HepG2 (cell line): ENCODE results near the gene ADARB2. TPM values are rescaled to one million over a fixed set of nuclear protein-coding genes. Genes with fewer than 3 reads are reported as not detected.

Experiments
- ATAC-seq: fragments of 200-7000 bp; cut with Tn5 transposase; 3 replicates; pipeline ENCODE4 v1.9.1; 2020; ENCODE audit warnings: mild to moderate bottlenecking, moderate library complexity
- BruUV-seq: library from RNA; stranded (reverse); fragments of 400-500 nt; replicated peaks from 2 replicates; lab custom pipeline; 2021; lab: Mats Ljungman, UMichigan
- CTCF ChIA-PET: fragments of 300-600 bp; formaldehyde crosslinking; extraction: SDS; loops from one replicate; lab custom pipeline; 2021; ENCODE audit warnings: low total read pairs, inconsistent platforms, low intra/inter-chr PET ratio; lab: Yijun Ruan, JAX
- POLR2A ChIA-PET: fragments of 350-600 bp; sonication (Branson Sonifier 250); formaldehyde crosslinking; loops from one replicate; lab custom pipeline; 2020; ENCODE audit warnings: antibody characterized with exemption, inconsistent platforms; lab: Yijun Ruan, JAX
- DNase-seq: peaks from one replicate; pipeline ENCODE4 v3.0.0-alpha.2; 2015; ENCODE audit warnings: low spot score
- FAIRE-seq: peaks from 3 replicates; lab custom pipeline; 2011; peaks lifted over from hg19 to GRCh38; lab: Jason Lieb, UNC
- H2AFZ ChIP-seq: one replicate; pipeline ENCODE4 v1.6.1; 2011; ENCODE audit warnings: low read length, inconsistent platforms
- H3K27ac ChIP-seq: fragments of 300-600 bp; 3 replicates; pipeline ENCODE4 v1.8.0; 2011; ENCODE audit warnings: mixed run types, mild to moderate bottlenecking, mixed read lengths, low read length, inconsistent platforms; ENCODE audit not compliant: insufficient read depth; ENCODE audit errors: extremely low read length
- H3K27me3 ChIP-seq, 2 experiments: fragments of 200-600 bp in 1 of 2; 2 replicates in 1 of 2; 3 replicates in 1 of 2; pipeline versions ENCODE4 v1.6.0 to v1.8.0; 2011; ENCODE audit warnings: low read length in 2 of 2, mild to moderate bottlenecking in 2 of 2, moderate library complexity in 2 of 2, inconsistent platforms in 1 of 2; ENCODE audit not compliant: insufficient read depth in 2 of 2, control insufficient read depth in 1 of 2
- H3K36me3 ChIP-seq, 2 experiments: fragments of 200-600 bp in 1 of 2; replicated peaks in 1 of 2; 2 replicates in 1 of 2; 3 replicates in 1 of 2; pipeline versions ENCODE4 v1.5.1 to v1.8.0; 2011; ENCODE audit warnings: low read length in 2 of 2, inconsistent platforms in 1 of 2; ENCODE audit not compliant: insufficient read depth in 2 of 2, control insufficient read depth in 1 of 2
- H3K4me1 ChIP-seq: 2 replicates; pipeline ENCODE4 v1.5.1; 2012; ENCODE audit warnings: low read length, inconsistent platforms; ENCODE audit not compliant: insufficient read depth
- H3K4me2 ChIP-seq: 2 replicates; pipeline ENCODE4 v1.6.0; 2011; ENCODE audit warnings: low read depth, low read length, inconsistent platforms
- H3K4me3 ChIP-seq, 3 experiments: fragments of 200-600 bp in 1 of 3; sonication (generic), shearing (Covaris generic) in 1 of 3; replicated peaks in 1 of 3; 2 replicates each; pipeline ENCODE4 v1.5.1; 2011 to 2016; ENCODE audit warnings: low read length in 3 of 3, inconsistent platforms in 2 of 3, low read depth in 2 of 3, mild to moderate bottlenecking in 2 of 3, control low read depth in 1 of 3, mixed read lengths in 1 of 3; ENCODE audit not compliant: insufficient read depth in 1 of 3
- H3K79me2 ChIP-seq: one replicate; pipeline ENCODE4 v1.6.1; 2011; ENCODE audit warnings: low read length, inconsistent platforms; ENCODE audit not compliant: insufficient read depth
- H3K9ac ChIP-seq: 2 replicates; pipeline ENCODE4 v1.6.0; 2011; ENCODE audit warnings: mild to moderate bottlenecking, low read depth, low read length, inconsistent platforms; ENCODE audit not compliant: insufficient read depth
- H3K9me3 ChIP-seq: 2 replicates; pipeline ENCODE4 v1.5.1; 2012; ENCODE audit warnings: mild to moderate bottlenecking, low read length
- H4K20me1 ChIP-seq: 2 replicates; pipeline ENCODE4 v1.6.0; 2011; ENCODE audit warnings: inconsistent platforms, mild to moderate bottlenecking, low read length, moderate library complexity; ENCODE audit not compliant: insufficient read depth
- BCL3 ChIP-seq: sonication (generic); formaldehyde crosslinking; IDR thresholded peaks from 2 replicates; pipeline ENCODE4 v1.5.1; 2020; ENCODE audit warnings: mild to moderate bottlenecking, missing genetic modification reagents, moderate library complexity
- HDAC1 ChIP-seq: sonication (generic); formaldehyde crosslinking; IDR thresholded peaks from 2 replicates; pipeline ENCODE4 v1.5.1; 2020; ENCODE audit warnings: mild to moderate bottlenecking, missing genetic modification reagents
- HOXA7 ChIP-seq: sonication (generic); formaldehyde crosslinking; IDR thresholded peaks from 2 replicates; pipeline ENCODE4 v1.8.1; 2022; ENCODE audit warnings: mild to moderate bottlenecking, missing genetic modification reagents, moderate library complexity
- KAT8 ChIP-seq: IDR thresholded peaks from 2 replicates; pipeline ENCODE4 v1.6.1; 2016; ENCODE audit warnings: missing genetic modification reagents, missing compliant biosample characterization
- MAFG ChIP-seq: sonication (generic); formaldehyde crosslinking; IDR thresholded peaks from 2 replicates; pipeline ENCODE4 v1.5.1; 2020; ENCODE audit warnings: mild to moderate bottlenecking, missing genetic modification reagents
- MTA1 ChIP-seq: sonication (generic); formaldehyde crosslinking; IDR thresholded peaks from 2 replicates; pipeline ENCODE4 v1.4.0; 2020; ENCODE audit warnings: missing genetic modification reagents, mild to moderate bottlenecking, borderline replicate concordance
- NFE2 ChIP-seq: sonication (generic); formaldehyde crosslinking; IDR thresholded peaks from 2 replicates; pipeline ENCODE4 v1.4.0; 2020; ENCODE audit warnings: missing genetic modification reagents
- RARA ChIP-seq: IDR thresholded peaks from 2 replicates; pipeline ENCODE4 v1.6.1; 2016; ENCODE audit warnings: missing genetic modification reagents, missing compliant biosample characterization
- RFXANK ChIP-seq: IDR thresholded peaks from 2 replicates; pipeline ENCODE4 v1.6.1; 2016
- RNF219 ChIP-seq: sonication (generic); formaldehyde crosslinking; IDR thresholded peaks from 2 replicates; pipeline ENCODE4 v1.5.0; 2020; ENCODE audit warnings: mild to moderate bottlenecking, missing genetic modification reagents
- SIX1 ChIP-seq: sonication (generic); formaldehyde crosslinking; IDR thresholded peaks from 2 replicates; pipeline ENCODE4 v1.4.0; 2020; ENCODE audit warnings: missing genetic modification reagents, borderline replicate concordance
- SYNCRIP ChIP-seq: fragments of 200-400 bp; formaldehyde crosslinking; IDR thresholded peaks from 2 replicates; pipeline ENCODE4 v1.6.1; 2018; ENCODE audit warnings: mild to moderate bottlenecking, low read depth, low read length; ENCODE audit not compliant: insufficient read depth
- YEATS4 ChIP-seq: sonication (generic); formaldehyde crosslinking; IDR thresholded peaks from 2 replicates; pipeline ENCODE4 v1.4.0; 2020; ENCODE audit warnings: missing genetic modification reagents, borderline replicate concordance
- ZBTB37 ChIP-seq: sonication (generic); formaldehyde crosslinking; IDR thresholded peaks from 2 replicates; pipeline ENCODE4 v1.4.0; 2020; ENCODE audit warnings: mild to moderate bottlenecking, missing genetic modification reagents
- ZNF235 ChIP-seq: sonication (generic); formaldehyde crosslinking; IDR thresholded peaks from 2 replicates; pipeline ENCODE4 v1.8.1; 2023; ENCODE audit warnings: mild to moderate bottlenecking, missing genetic modification reagents, borderline replicate concordance
- ZNF333 ChIP-seq: sonication (generic); formaldehyde crosslinking; IDR thresholded peaks from 2 replicates; pipeline ENCODE4 v1.4.0; 2020; ENCODE audit warnings: mild to moderate bottlenecking, missing genetic modification reagents, borderline replicate concordance
- ZNF549 ChIP-seq: sonication (generic); formaldehyde crosslinking; IDR thresholded peaks from 2 replicates; pipeline ENCODE4 v1.5.0; 2020; ENCODE audit warnings: missing genetic modification reagents
- ZNF749 ChIP-seq: sonication (generic); formaldehyde crosslinking; IDR thresholded peaks from 2 replicates; pipeline ENCODE4 v1.8.0; 2022; ENCODE audit warnings: mild to moderate bottlenecking, missing genetic modification reagents, moderate library complexity, borderline replicate concordance
- WGBS: methylation state at CpG from one replicate; pipeline ENCODE4 v1.1.6; 2017; ENCODE audit warnings: low lambda C conversion rate; 5-methylcytosine and 5-hydroxymethylcytosine counted together
- in situ Hi-C: cut with HindIII; loops from 2 replicates; pipeline ENCODE4 v1.10.0; 2017; ENCODE audit warnings: low pct_unique_long_range_greater_than_20kb; ENCODE audit not compliant: extremely low pct_ligation_motif_present
- intact Hi-C: fragments of 100-400 bp; cut with micrococcal nuclease; formaldehyde crosslinking; loops from one replicate; pipeline ENCODE4 v1.10.0; 2022; ENCODE audit not compliant: unreplicated experiment
- polyA plus RNA-seq, 8 experiments: library from polyadenylated mRNA; depleted of rRNA in 3 of 8; stranded (reverse) in 7 of 8; unstranded in 1 of 8; fragments of >200 nt; fragmentation: Illumina TruSeq in 4 of 8; extraction: Trizol in 4 of 8; gene quantifications; 2 replicates each; pipeline versions ENCODE4 v1.2.1 to v1.2.3, GENCODE V29; 2011 to 2016; ENCODE audit warnings: low read depth in 4 of 8, missing spikeins in 1 of 8, mixed read lengths in 1 of 8; ENCODE audit not compliant: insufficient read depth in 1 of 8
- total RNA-seq, 5 experiments: library from RNA; depleted of rRNA; stranded (reverse); fragments of >200 nt; fragmentation: Illumina TruSeq; extraction: Trizol; gene quantifications; 2 replicates each; pipeline ENCODE4 v1.2.3, GENCODE V29; 2016; ENCODE audit warnings: low read depth in 1 of 5

ADARB2 gene
- total and polyA plus RNA-seq, 2 of the 13 experiments (the other 11 are each of a cell fraction or from before 2014, with no cell fraction given): not detected

GRCh38 chr10:1467334-1468076 lies 269.8 kb downstream of the ADARB2 start:
- Histone ChIP-seq H3K36me3 (no peaks in the 10 kb centered on the region), H4K20me1 (no peaks in the 10 kb centered on the region), H3K4me2 (no peak overlapping the region), H3K27me3 (peaks cover 2 to 35% of the 10 kb centered on the region in 2 experiments; a peak in 2 of 5 replicates), H3K79me2 (no peaks in the 10 kb centered on the region), H3K27ac (no peak overlapping the region), H3K9me3 (no peaks in the 10 kb centered on the region), H2AFZ (no peak overlapping the region), H3K4me1 (no peaks in the 10 kb centered on the region), H3K4me3 (no peak overlapping the region), H3K9ac (no peak overlapping the region)
- no TSS peak for BruUV-seq
- in situ Hi-C loops (no loop called here), intact Hi-C loops (no loop called here)
- FAIRE-seq (no peak), ATAC-seq (no peak), DNase-seq (no peak)
- ChIA-PET POLR2A (no interaction called here), CTCF (no interaction called here)
- TF ChIP-seq MAFG (CRISPR knock-in tag): no peak
- no peak for TF ChIP-seq BCL3 (CRISPR knock-in tag)
- no peak for TF ChIP-seq SYNCRIP
- TF ChIP-seq ZNF549: no peak
- no peak for TF ChIP-seq NFE2 (CRISPR knock-in tag)
- no peak for TF ChIP-seq RARA (CRISPR knock-in tag)
- no peak for TF ChIP-seq SIX1
- TF ChIP-seq ZBTB37 (CRISPR knock-in tag): no peak
- no peak for TF ChIP-seq ZNF235 (CRISPR knock-in tag)
- no peak for TF ChIP-seq RFXANK (CRISPR knock-in tag)
- TF ChIP-seq ZNF333: no peak
- TF ChIP-seq HOXA7 (CRISPR knock-in tag): no peak
- no peak for TF ChIP-seq HDAC1 (CRISPR knock-in tag)
- TF ChIP-seq YEATS4 (CRISPR knock-in tag): no peak
- TF ChIP-seq ZNF749 (CRISPR knock-in tag): no peak
- no peak for TF ChIP-seq RNF219 (CRISPR knock-in tag)
- TF ChIP-seq KAT8 (CRISPR knock-in tag): no peak
- TF ChIP-seq MTA1: no peak
- 27% methylated on average over 15 of the region's 23 CpGs for WGBS
